HEK293T (cell line): ENCODE measurements around the gene ACTN3.

Experiments used
- ARNT ChIP-seq: fragments of 450-650 bp; IDR thresholded peaks from 2 replicates; pipeline ENCODE4 v1.6.1; 2017; ENCODE audit warnings: mild to moderate bottlenecking
- BHLHE40 ChIP-seq: fragments of 450-650 bp; IDR thresholded peaks from 2 replicates; pipeline ENCODE4 v1.6.1; 2016; ENCODE audit warnings: mild to moderate bottlenecking, moderate library complexity, borderline replicate concordance
- ELF4 ChIP-seq: fragments of 450-650 bp; IDR thresholded peaks from 2 replicates; pipeline ENCODE4 v1.6.1; 2017; ENCODE audit warnings: antibody characterized with exemption
- FOXA1 ChIP-seq: fragments of 450-650 bp; IDR thresholded peaks from 2 replicates; pipeline ENCODE4 v1.6.1; 2016; ENCODE audit warnings: mild to moderate bottlenecking
- FOXK2 ChIP-seq: fragments of 450-650 bp; IDR thresholded peaks from 2 replicates; pipeline ENCODE4 v1.6.1; 2016; ENCODE audit warnings: mild to moderate bottlenecking
- FOXM1 ChIP-seq: fragments of 450-650 bp; IDR thresholded peaks from 2 replicates; pipeline ENCODE4 v1.6.1; 2017; ENCODE audit warnings: mild to moderate bottlenecking, borderline replicate concordance
- HDGF ChIP-seq: fragments of 450-650 bp; IDR thresholded peaks from 2 replicates; pipeline ENCODE4 v1.6.1; 2017; ENCODE audit warnings: antibody characterized with exemption, borderline replicate concordance
- LEF1 ChIP-seq: fragments of 450-650 bp; IDR thresholded peaks from 2 replicates; pipeline ENCODE4 v1.6.1; 2017; ENCODE audit warnings: mild to moderate bottlenecking, borderline replicate concordance
- NFRKB ChIP-seq: fragments of 450-650 bp; IDR thresholded peaks from 2 replicates; pipeline ENCODE4 v1.6.1; 2016; ENCODE audit warnings: mild to moderate bottlenecking, moderate library complexity
- PKNOX1 ChIP-seq: fragments of 450-650 bp; IDR thresholded peaks from 2 replicates; pipeline ENCODE4 v1.6.1; 2016
- SP1 ChIP-seq: fragments of 450-650 bp; IDR thresholded peaks from 2 replicates; pipeline ENCODE4 v1.6.1; 2017
- SUZ12 ChIP-seq: fragments of 450-650 bp; IDR thresholded peaks from 2 replicates; pipeline ENCODE4 v1.6.1; 2016; ENCODE audit warnings: mild to moderate bottlenecking
- TARDBP ChIP-seq: fragments of 450-650 bp; IDR thresholded peaks from 2 replicates; pipeline ENCODE4 v1.6.1; 2016
- ZNF384 ChIP-seq: fragments of 450-650 bp; IDR thresholded peaks from 2 replicates; pipeline ENCODE4 v1.6.1; 2016

GRCh38 chr11:66523611-66524010, 23.1 kb upstream of the ACTN3 start:
- no peak for TF ChIP-seq SP1
- TF ChIP-seq TARDBP: no peak
- TF ChIP-seq BHLHE40: no peak
- TF ChIP-seq ZNF384: no peak
- TF ChIP-seq NFRKB: no peak
- TF ChIP-seq FOXA1: no peak
- no peak for TF ChIP-seq FOXM1
- TF ChIP-seq SUZ12: no peak
- no peak for TF ChIP-seq ELF4
- TF ChIP-seq LEF1: no peak
- TF ChIP-seq HDGF: no peak
- TF ChIP-seq FOXK2: no peak
- TF ChIP-seq ARNT: no peak
- no peak for TF ChIP-seq PKNOX1
